Breast epithelium (tissue), 4 donors: ENCODE measurements around the gene VEPH1. TPM values are rescaled to one million over a fixed set of nuclear protein-coding genes. Genes with fewer than 3 reads are reported as not detected.

Experiments used
- DNase-seq, 2 donors: peaks; one replicate each; pipeline ENCODE4 v3.0.0-alpha.2; 2019; ENCODE audit warnings: low spot score in 2 of 2
- H3K27ac ChIP-seq, 2 donors: fragments of 200-600 bp; sonication (generic) in 1 of 2; one replicate each; pipeline ENCODE4 v1.5.1; 2016 to 2019; ENCODE audit warnings: mild to moderate bottlenecking in 1 of 2
- H3K27me3 ChIP-seq, 2 donors: fragments of 200-600 bp; sonication (generic) in 1 of 2; one replicate each; pipeline versions ENCODE4 v1.5.1 to v1.6.0; 2017 to 2019; ENCODE audit warnings: control low read depth in 1 of 2, mild to moderate bottlenecking in 1 of 2
- H3K36me3 ChIP-seq: fragments of 200-600 bp; one replicate; pipeline ENCODE4 v1.5.1; 2019
- H3K4me1 ChIP-seq, 2 donors: fragments of 200-600 bp; sonication (generic); one replicate each; pipeline ENCODE4 v1.5.1; 2016 to 2019; ENCODE audit warnings: control low read depth in 1 of 2
- H3K4me3 ChIP-seq, 3 donors: fragments of 200-600 bp; sonication (generic); 1 replicate in 2 of 3; 2 replicates in 1 of 3; pipeline ENCODE4 v1.5.1; 2016 to 2019; ENCODE audit warnings: mild to moderate bottlenecking in 3 of 3, moderate library complexity in 2 of 3
- H3K9me3 ChIP-seq, 2 donors: fragments of 200-600 bp; sonication (generic) in 1 of 2; one replicate each; pipeline ENCODE4 v1.5.1; 2016 to 2019; ENCODE audit warnings: control low read depth in 1 of 2
- CTCF ChIP-seq, 3 donors: fragments of 450-650 bp; IDR thresholded peaks; one replicate each; pipeline ENCODE4 v1.5.1; 2016 to 2017; ENCODE audit warnings: antibody characterized with exemption in 3 of 3, mild to moderate bottlenecking in 3 of 3, moderate library complexity in 3 of 3
- POLR2A ChIP-seq: fragments of 450-650 bp; IDR thresholded peaks from one replicate; pipeline ENCODE4 v1.6.1; 2016; ENCODE audit warnings: antibody characterized with exemption, mild to moderate bottlenecking, moderate library complexity
- POLR2AphosphoS5 ChIP-seq, 3 donors: sonication (generic); formaldehyde crosslinking; IDR thresholded peaks; one replicate each; pipeline ENCODE4 v1.6.1; 2017; ENCODE audit warnings: antibody characterized with exemption in 3 of 3
- intact Hi-C: fragments of 100-400 bp; cut with DNase I; formaldehyde crosslinking; loops from one replicate; pipeline ENCODE4 v1.15.1; 2023; ENCODE audit warnings: low total_unique reads
- total RNA-seq, 3 donors: library from RNA; depleted of rRNA; stranded (reverse); fragments of >200 nt; gene quantifications; one replicate each; pipeline ENCODE4 v1.1.0, GENCODE V29; 2016

Gene VEPH1
- total RNA-seq, 3 donors from 2014 or later = under 0.01 to 20.9 (median 8.8) TPM

DNA sequence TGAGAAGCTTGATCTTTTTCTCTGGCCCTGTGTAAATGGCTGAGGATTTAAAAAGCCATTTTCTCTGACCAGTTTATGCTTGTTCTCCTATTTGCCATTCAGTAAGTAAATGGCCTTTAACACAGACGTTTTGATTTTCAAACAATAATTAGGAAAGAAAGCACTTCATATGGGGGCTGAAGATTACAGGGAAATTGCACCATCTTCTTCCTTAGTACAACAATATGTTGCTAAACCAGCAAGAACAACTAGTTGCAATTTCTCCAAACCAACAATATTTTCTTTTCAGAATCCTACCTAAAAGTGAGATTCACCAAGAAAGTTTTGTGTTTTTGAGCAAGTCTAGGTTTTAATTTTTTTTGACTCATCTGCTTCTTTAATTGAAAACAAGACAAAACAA lies 262.8 kb downstream of the VEPH1 start:
- no peaks in the 10 kb centered on the region for H3K27me3 ChIP-seq
- no peak overlapping the region for H3K4me3 ChIP-seq
- no peaks in the 10 kb centered on the region for H3K9me3 ChIP-seq
- no peak for DNase-seq
- intact Hi-C loops = no loop called here
- H3K36me3 ChIP-seq = no peaks in the 10 kb centered on the region
- no peak overlapping the region for H3K27ac ChIP-seq
- H3K4me1 ChIP-seq = no peaks in the 10 kb centered on the region
- no peak for TF ChIP-seq POLR2AphosphoS5 (IDR thresholded peaks at IDR 0.05)
- TF ChIP-seq POLR2A = no peak
- no peak for TF ChIP-seq CTCF (IDR thresholded peaks at IDR 0.05)

GRCh38 chr3:157239082-157239704 lies 264.0 kb downstream of the VEPH1 start:
- Histone ChIP-seq H3K27me3 (no peaks in the 10 kb centered on the region), H3K27ac (no peak overlapping the region), H3K36me3 (no peaks in the 10 kb centered on the region), H3K4me1 (no peaks in the 10 kb centered on the region), H3K4me3 (no peak overlapping the region), H3K9me3 (no peaks in the 10 kb centered on the region)
- TF ChIP-seq POLR2A (no peak), CTCF (IDR thresholded peaks at IDR 0.05) (peak in 2 of 3 donors; percentile 10 to 31)
- intact Hi-C loops = no loop called here
- no peak for DNase-seq

GRCh38 chr3:157238457-157238856 lies 264.8 kb downstream of the VEPH1 start:
- DNase-seq = no peak
- H3K36me3 ChIP-seq = no peaks in the 10 kb centered on the region
- H3K4me1 ChIP-seq = no peaks in the 10 kb centered on the region
- no peak for TF ChIP-seq POLR2AphosphoS5 (IDR thresholded peaks at IDR 0.05)
- no peak for TF ChIP-seq POLR2A
- no peak for TF ChIP-seq CTCF (IDR thresholded peaks at IDR 0.05)
- no peak overlapping the region for H3K4me3 ChIP-seq
- H3K9me3 ChIP-seq = no peaks in the 10 kb centered on the region
- H3K27ac ChIP-seq = no peak overlapping the region
- no peaks in the 10 kb centered on the region for H3K27me3 ChIP-seq
- intact Hi-C loops = no loop called here

GRCh38 chr3:157237886-157238285 lies 265.3 kb downstream of the VEPH1 start:
- TF ChIP-seq POLR2A (no peak), CTCF (IDR thresholded peaks at IDR 0.05) (no peak), POLR2AphosphoS5 (IDR thresholded peaks at IDR 0.05) (no peak)
- H3K36me3 ChIP-seq = no peaks in the 10 kb centered on the region
- no peak for DNase-seq
- H3K27ac ChIP-seq = no peak overlapping the region
- H3K4me3 ChIP-seq = no peak overlapping the region
- H3K27me3 ChIP-seq = no peaks in the 10 kb centered on the region
- no peaks in the 10 kb centered on the region for H3K9me3 ChIP-seq
- intact Hi-C loops = no loop called here
- no peaks in the 10 kb centered on the region for H3K4me1 ChIP-seq

GRCh38 chr3:157235291-157235690 lies 267.9 kb downstream of the VEPH1 start:
- H3K27me3 ChIP-seq = no peaks in the 10 kb centered on the region
- no peak for DNase-seq
- intact Hi-C loops = no loop called here
- H3K36me3 ChIP-seq = no peaks in the 10 kb centered on the region
- H3K4me3 ChIP-seq = no peak overlapping the region
- TF ChIP-seq CTCF (IDR thresholded peaks at IDR 0.05) = no peak
- no peak for TF ChIP-seq POLR2A
- no peak overlapping the region for H3K27ac ChIP-seq
- H3K4me1 ChIP-seq = no peaks in the 10 kb centered on the region
- no peaks in the 10 kb centered on the region for H3K9me3 ChIP-seq
